Endothelial cell of umbilical vein (primary cell): Measurements from ENCODE around the gene PODXL2. TPM values are rescaled to one million over a fixed set of nuclear protein-coding genes. Genes with fewer than 3 reads are reported as not detected.
A peak's percentile ranks its signal among the peaks of the same experiment; 100 is the strongest.

Experiments
- BruUV-seq: library from RNA; stranded (reverse); fragments of 400-500 nt; replicated peaks from 2 replicates; lab custom pipeline; 2021; lab: Mats Ljungman, UMichigan
- CTCF ChIA-PET: fragments of 300-600, 350-600 bp; sonication (Branson Sonifier 250); formaldehyde crosslinking; loops from one replicate; lab custom pipeline; 2021; ENCODE audit warnings: antibody characterized with exemption, inconsistent platforms; lab: Charles Lee
- POLR2A ChIA-PET: fragments of 300-600, 350-600 bp; sonication (Branson Sonifier 250); formaldehyde crosslinking; loops from one replicate; lab custom pipeline; 2021; ENCODE audit warnings: antibody characterized with exemption, inconsistent platforms; lab: Charles Lee
- DNase-seq: peaks from one replicate; pipeline ENCODE4 v3.0.0-alpha.2; 2011; ENCODE audit warnings: low read depth, low spot score
- FAIRE-seq: peaks from 2 replicates; lab custom pipeline; 2011; peaks lifted over from hg19 to GRCh38; lab: Jason Lieb, UNC
- H2AFZ ChIP-seq: 2 replicates; pipeline ENCODE4 v1.6.0; 2012; ENCODE audit warnings: low read depth, low read length, control low read depth, inconsistent platforms
- H3K27ac ChIP-seq: 2 replicates; pipeline ENCODE4 v1.5.1; 2011; ENCODE audit warnings: low read depth, mild to moderate bottlenecking, control low read depth, low read length, moderate library complexity; ENCODE audit not compliant: insufficient read depth
- H3K27me3 ChIP-seq, 2 experiments: 2 replicates each; pipeline versions ENCODE4 v1.6.0 to v1.6.1; 2011; ENCODE audit warnings: low read length in 2 of 2, mixed read lengths in 1 of 2; ENCODE audit not compliant: control insufficient read depth in 2 of 2, insufficient read depth in 2 of 2
- H3K36me3 ChIP-seq, 2 experiments: 2 replicates in 1 of 2; 3 replicates in 1 of 2; pipeline ENCODE4 v1.5.1; 2011; ENCODE audit warnings: low read length in 2 of 2, mild to moderate bottlenecking in 1 of 2, moderate library complexity in 1 of 2; ENCODE audit not compliant: control insufficient read depth in 2 of 2, insufficient read depth in 2 of 2; ENCODE audit errors: extremely low read depth in 1 of 2
- H3K4me1 ChIP-seq: 3 replicates; pipeline ENCODE4 v1.5.1; 2011; ENCODE audit warnings: mild to moderate bottlenecking, low read length; ENCODE audit not compliant: control insufficient read depth, insufficient read depth; ENCODE audit errors: extremely low read depth
- H3K4me2 ChIP-seq: 2 replicates; pipeline ENCODE4 v1.6.1; 2011; ENCODE audit warnings: low read length, control low read depth, mixed read lengths; ENCODE audit not compliant: insufficient read depth
- H3K4me3 ChIP-seq, 3 experiments: fragments of 200-600 bp in 1 of 3; sonication (generic), shearing (Covaris generic) in 1 of 3; replicated peaks in 1 of 3; 2 replicates each; pipeline ENCODE4 v1.5.1; 2011 to 2016; ENCODE audit warnings: control low read depth in 3 of 3, low read length in 3 of 3, mild to moderate bottlenecking in 2 of 3, inconsistent platforms in 1 of 3, low read depth in 1 of 3, moderate library complexity in 1 of 3; ENCODE audit not compliant: insufficient read depth in 1 of 3
- H3K79me2 ChIP-seq: 2 replicates; pipeline ENCODE4 v1.6.0; 2012; ENCODE audit warnings: low read length, inconsistent platforms; ENCODE audit not compliant: control insufficient read depth, insufficient read depth
- H3K9ac ChIP-seq: replicated peaks from 2 replicates; pipeline ENCODE3; 2011; ENCODE audit warnings: low read length, control low read depth; ENCODE audit not compliant: insufficient read depth; ENCODE audit errors: extremely low read depth
- H3K9me1 ChIP-seq: replicated peaks from 3 replicates; pipeline ENCODE4 v1.6.0; 2011; ENCODE audit warnings: mild to moderate bottlenecking, low read length; ENCODE audit not compliant: control insufficient read depth, insufficient read depth; ENCODE audit errors: extremely low read depth
- H3K9me3 ChIP-seq: replicated peaks from 2 replicates; pipeline ENCODE4 v1.5.1; 2012; ENCODE audit warnings: low read length, inconsistent platforms; ENCODE audit not compliant: control insufficient read depth, insufficient read depth
- H4K20me1 ChIP-seq: replicated peaks from 2 replicates; pipeline ENCODE3; 2011; ENCODE audit warnings: mild to moderate bottlenecking, low read length; ENCODE audit not compliant: control insufficient read depth, insufficient read depth; ENCODE audit errors: extremely low read depth
- CTCF ChIP-seq, 2 donors: IDR thresholded peaks; 1 replicate in 1 of 2; 2 replicates in 1 of 2; pipeline ENCODE4 v1.5.1; 2011; ENCODE audit warnings: low read length in 2 of 2, mild to moderate bottlenecking in 2 of 2, moderate library complexity in 2 of 2, control low read depth in 1 of 2, inconsistent platforms in 1 of 2, low read depth in 1 of 2; ENCODE audit not compliant: insufficient read depth in 1 of 2; ENCODE audit errors: extremely low read depth in 1 of 2
- EZH2 ChIP-seq: IDR thresholded peaks from 2 replicates; pipeline ENCODE4 v1.6.1; 2012; ENCODE audit warnings: borderline replicate concordance, low read depth, mild to moderate bottlenecking, moderate library complexity, low read length, inconsistent platforms; ENCODE audit not compliant: severe bottlenecking
- FOS ChIP-seq: IDR thresholded peaks from 2 replicates; pipeline ENCODE4 v1.6.1; 2011; ENCODE audit warnings: mild to moderate bottlenecking, low read length, moderate library complexity, borderline replicate concordance; ENCODE audit not compliant: insufficient read depth
- GATA2 ChIP-seq: IDR thresholded peaks from 2 replicates; pipeline ENCODE4 v1.7.0; 2011; ENCODE audit warnings: low read depth, mild to moderate bottlenecking, moderate library complexity, mixed read lengths, low read length; ENCODE audit not compliant: insufficient read length, insufficient read depth
- JUN ChIP-seq: IDR thresholded peaks from 2 replicates; pipeline ENCODE4 v1.6.1; 2011; ENCODE audit warnings: borderline replicate concordance, low read depth; ENCODE audit not compliant: insufficient read length, insufficient read depth
- MAX ChIP-seq: IDR thresholded peaks from 2 replicates; pipeline ENCODE4 v1.6.1; 2011; ENCODE audit not compliant: insufficient read depth, insufficient read length
- MYC ChIP-seq: IDR thresholded peaks from one replicate; pipeline ENCODE4 v1.6.1; 2011; ENCODE audit warnings: mild to moderate bottlenecking, low read depth, low read length
- POLR2A ChIP-seq: IDR thresholded peaks from 2 replicates; pipeline ENCODE4 v1.6.1; 2012; ENCODE audit warnings: low read depth, mild to moderate bottlenecking, control low read depth, low read length
- POLR2AphosphoS5 ChIP-seq: IDR thresholded peaks from 2 replicates; pipeline ENCODE4 v1.6.1; 2012; ENCODE audit warnings: low read depth, mild to moderate bottlenecking, control low read depth, low read length, moderate library complexity; ENCODE audit not compliant: insufficient read depth
- dilution Hi-C: fragments of 300-500 bp; cut with MboI; formaldehyde crosslinking; loops from one replicate; pipeline ENCODE4 v1.15.0; 2019; ENCODE audit warnings: low sequenced_read_pairs; ENCODE audit not compliant: extremely low pct_ligation_motif_present
- intact Hi-C: fragments of 100-400 bp; cut with micrococcal nuclease; formaldehyde crosslinking; loops from one replicate; pipeline ENCODE4 v1.10.0; 2022
- polyA plus RNA-seq, 4 experiments: library from polyadenylated mRNA; depleted of rRNA in 3 of 4; stranded (reverse) in 3 of 4; unstranded in 1 of 4; fragments of >200 nt; gene quantifications; 2 replicates each; pipeline versions ENCODE4 v1.2.1 to v1.2.3, GENCODE V29; 2011 to 2012; ENCODE audit warnings: missing spikeins in 1 of 4
- total RNA-seq: library from RNA; stranded (reverse); gene quantifications from 2 replicates; pipeline ENCODE4 v1.2.3, GENCODE V29; 2021

Gene PODXL2
- total and polyA plus RNA-seq, 2 donors (not counting 3 experiments of a cell fraction or from before 2014, with no cell fraction given) = 5.5 to 6.5 TPM

- ChIA-PET POLR2A (no interaction called here), CTCF (interaction anchor here (1.4 to 2.2 kb wide), 3 partner anchors 14 to 104 kb away, joined by 4 to 11 read pairs (median 4); no protein-coding TSS in a partner anchor)
- no peak overlapping the region for H2AFZ ChIP-seq
- intact Hi-C loops (no loop called here), dilution Hi-C loops (no loop called here)
- no peak for DNase-seq
- no peak for FAIRE-seq
- H4K20me1 ChIP-seq = no peaks in the 10 kb centered on the region
- H3K9me3 ChIP-seq = no peaks in the 10 kb centered on the region
- no peaks in the 10 kb centered on the region for H3K27me3 ChIP-seq
- H3K4me3 ChIP-seq = no peak overlapping the region
- no peaks in the 10 kb centered on the region for H3K79me2 ChIP-seq
- TF ChIP-seq POLR2AphosphoS5 = no peak
- TF ChIP-seq CTCF (IDR thresholded peaks at IDR 0.05; ENCODE audit: extremely low read depth in 1 of 2, insufficient read depth in 1 of 2, low read depth in 1 of 2, low read length in 2 of 2) = peak in 1 of 2 donors; percentile 29
- H3K27ac ChIP-seq = no peak overlapping the region
- BruUV-seq = no TSS peak
- H3K9me1 ChIP-seq = no peaks in the 10 kb centered on the region
- H3K36me3 ChIP-seq = no peaks in the 10 kb centered on the region
- H3K9ac ChIP-seq = no peak overlapping the region
- H3K4me2 ChIP-seq = no peak overlapping the region
- H3K4me1 ChIP-seq = no peaks in the 10 kb centered on the region
These were observed 50.7 kb downstream of the PODXL2 start for GRCh38 chr3:127679534-127680145.

- Histone ChIP-seq H2AFZ (no peak overlapping the region), H3K27ac (no peak overlapping the region), H3K4me3 (no peak overlapping the region), H3K79me2 (no peaks in the 10 kb centered on the region), H3K9me1 (no peaks in the 10 kb centered on the region), H3K9ac (no peak overlapping the region), H3K4me1 (no peaks in the 10 kb centered on the region), H3K27me3 (no peaks in the 10 kb centered on the region), H3K4me2 (no peak overlapping the region), H4K20me1 (no peaks in the 10 kb centered on the region), H3K36me3 (no peaks in the 10 kb centered on the region), H3K9me3 (no peaks in the 10 kb centered on the region)
- dilution Hi-C loops (no loop called here), intact Hi-C loops (no loop called here)
- FAIRE-seq = no peak
- ChIA-PET POLR2A (no interaction called here), CTCF (interaction anchor here (1.4 to 2.2 kb wide), 4 partner anchors 14 to 105 kb away, joined by 4 to 11 read pairs (median 8); no protein-coding TSS in a partner anchor)
- no peak for DNase-seq
- no TSS peak for BruUV-seq
- TF ChIP-seq MAX = no peak
- no peak for TF ChIP-seq EZH2
- no peak for TF ChIP-seq JUN
- TF ChIP-seq GATA2 = no peak
- no peak for TF ChIP-seq FOS
- TF ChIP-seq POLR2AphosphoS5 = no peak
- TF ChIP-seq POLR2A = no peak
- TF ChIP-seq MYC = no peak
- no peak for TF ChIP-seq CTCF (IDR thresholded peaks at IDR 0.05; ENCODE audit: extremely low read depth in 1 of 2, insufficient read depth in 1 of 2, low read depth in 1 of 2, low read length in 2 of 2)
These were observed 51.2 kb downstream of the PODXL2 start for GRCh38 chr3:127680146-127680661.
